Right atrium auricular region (tissue), 2 donors: Measurements from ENCODE around the gene TRPM5. TPM values are rescaled to one million over a fixed set of nuclear protein-coding genes. Genes with fewer than 3 reads are reported as not detected.

Source experiments
- DNase-seq: peaks from one replicate; pipeline ENCODE4 v3.0.0-alpha.2; 2019; ENCODE audit warnings: low spot score
- H3K27ac ChIP-seq, 2 donors: fragments of 200-600 bp; sonication (generic); 1 replicate in 1 of 2; 2 replicates in 1 of 2; pipeline ENCODE4 v1.5.1; 2016 to 2019
- H3K27me3 ChIP-seq, 2 donors: fragments of 200-600 bp; sonication (generic); one replicate each; pipeline versions ENCODE4 v1.5.1 to v1.6.0; 2017 to 2019
- H3K36me3 ChIP-seq: fragments of 200-600 bp; sonication (generic); one replicate; pipeline ENCODE4 v1.5.1; 2016
- H3K4me1 ChIP-seq, 2 donors: fragments of 200-600 bp; sonication (generic); one replicate each; pipeline versions ENCODE4 v1.5.1 to v1.6.0; 2017 to 2019
- H3K4me3 ChIP-seq, 2 donors: fragments of 200-600 bp; sonication (generic); 1 replicate in 1 of 2; 2 replicates in 1 of 2; pipeline ENCODE4 v1.5.1; 2017 to 2019; ENCODE audit warnings: mild to moderate bottlenecking in 1 of 2, moderate library complexity in 1 of 2
- H3K9me3 ChIP-seq, 2 donors: fragments of 200-600 bp; sonication (generic); one replicate each; pipeline ENCODE4 v1.5.1; 2019
- total RNA-seq, 2 donors: library from RNA; depleted of rRNA; stranded (reverse); fragments of >200 nt; gene quantifications; one replicate each; pipeline ENCODE4 v1.1.0, GENCODE V29; 2016
- TF ChIP-seq, protein P1 (sequence below), 2 donors: fragments of 200-600 bp; sonication (generic); IDR thresholded peaks; one replicate each; pipeline ENCODE4 v1.5.1; 2019; ENCODE audit warnings: antibody characterized with exemption in 2 of 2

TRPM5 gene
- total RNA-seq, 2 donors from 2014 or later = not detected

DNA sequence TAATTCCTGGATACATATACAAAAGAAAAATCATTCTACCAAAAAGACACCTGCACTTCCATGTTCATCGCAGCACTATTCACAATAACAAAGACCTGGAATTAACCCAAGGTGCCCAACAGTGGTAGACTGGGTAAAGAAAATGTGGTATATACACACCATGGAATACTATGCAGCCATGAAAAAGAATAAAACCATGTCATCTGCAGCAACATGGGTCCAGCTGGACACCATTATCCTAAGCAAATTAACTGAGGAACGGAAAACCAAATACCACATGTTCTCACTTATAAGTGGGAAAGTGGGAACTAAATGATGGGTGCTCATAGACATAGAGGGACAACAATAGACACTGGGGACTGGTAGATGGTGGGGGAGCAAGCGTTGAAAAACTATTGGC, 4.5 kb downstream of the TRPM5 start:
- no peak overlapping the region for H3K27ac ChIP-seq
- no peak for DNase-seq
- no peaks in the 10 kb centered on the region for H3K36me3 ChIP-seq
- H3K4me3 ChIP-seq = no peak overlapping the region
- peaks cover 0 to 9% of the 10 kb centered on the region in 2 donors for H3K4me1 ChIP-seq
- H3K9me3 ChIP-seq = no peaks in the 10 kb centered on the region
- TF ChIP-seq, protein P1, sequence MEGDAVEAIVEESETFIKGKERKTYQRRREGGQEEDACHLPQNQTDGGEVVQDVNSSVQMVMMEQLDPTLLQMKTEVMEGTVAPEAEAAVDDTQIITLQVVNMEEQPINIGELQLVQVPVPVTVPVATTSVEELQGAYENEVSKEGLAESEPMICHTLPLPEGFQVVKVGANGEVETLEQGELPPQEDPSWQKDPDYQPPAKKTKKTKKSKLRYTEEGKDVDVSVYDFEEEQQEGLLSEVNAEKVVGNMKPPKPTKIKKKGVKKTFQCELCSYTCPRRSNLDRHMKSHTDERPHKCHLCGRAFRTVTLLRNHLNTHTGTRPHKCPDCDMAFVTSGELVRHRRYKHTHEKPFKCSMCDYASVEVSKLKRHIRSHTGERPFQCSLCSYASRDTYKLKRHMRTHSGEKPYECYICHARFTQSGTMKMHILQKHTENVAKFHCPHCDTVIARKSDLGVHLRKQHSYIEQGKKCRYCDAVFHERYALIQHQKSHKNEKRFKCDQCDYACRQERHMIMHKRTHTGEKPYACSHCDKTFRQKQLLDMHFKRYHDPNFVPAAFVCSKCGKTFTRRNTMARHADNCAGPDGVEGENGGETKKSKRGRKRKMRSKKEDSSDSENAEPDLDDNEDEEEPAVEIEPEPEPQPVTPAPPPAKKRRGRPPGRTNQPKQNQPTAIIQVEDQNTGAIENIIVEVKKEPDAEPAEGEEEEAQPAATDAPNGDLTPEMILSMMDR (IDR thresholded peaks at IDR 0.05) = no peak
- H3K27me3 ChIP-seq = no peaks in the 10 kb centered on the region

DNA sequence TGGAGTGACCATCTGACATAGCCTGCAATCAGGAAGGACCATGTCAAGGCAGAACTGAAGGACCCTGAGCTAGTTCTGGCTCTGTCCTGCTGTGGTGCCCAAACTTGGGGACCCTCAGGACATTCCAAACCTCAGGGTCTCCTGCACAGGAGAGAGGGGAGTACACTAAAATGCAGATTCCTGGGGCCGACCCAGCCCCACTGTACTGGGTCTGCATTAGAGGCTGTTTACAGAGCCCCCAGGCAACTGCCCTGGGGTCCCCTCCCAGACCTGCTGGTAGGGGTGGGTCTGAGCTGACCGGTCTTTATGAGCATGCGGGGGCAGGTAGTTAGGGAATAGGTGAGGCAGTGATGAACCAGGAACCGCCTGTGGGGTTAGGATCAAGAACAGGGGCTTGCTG, 6.8 kb downstream of the TRPM5 start:
- no peaks in the 10 kb centered on the region for H3K4me1 ChIP-seq
- H3K36me3 ChIP-seq = no peaks in the 10 kb centered on the region
- no peak overlapping the region for H3K4me3 ChIP-seq
- TF ChIP-seq, protein P1 (IDR thresholded peaks at IDR 0.05) = no peak
- no peak overlapping the region for H3K27ac ChIP-seq
- no peak for DNase-seq
- no peaks in the 10 kb centered on the region for H3K9me3 ChIP-seq
- H3K27me3 ChIP-seq = no peaks in the 10 kb centered on the region

DNA sequence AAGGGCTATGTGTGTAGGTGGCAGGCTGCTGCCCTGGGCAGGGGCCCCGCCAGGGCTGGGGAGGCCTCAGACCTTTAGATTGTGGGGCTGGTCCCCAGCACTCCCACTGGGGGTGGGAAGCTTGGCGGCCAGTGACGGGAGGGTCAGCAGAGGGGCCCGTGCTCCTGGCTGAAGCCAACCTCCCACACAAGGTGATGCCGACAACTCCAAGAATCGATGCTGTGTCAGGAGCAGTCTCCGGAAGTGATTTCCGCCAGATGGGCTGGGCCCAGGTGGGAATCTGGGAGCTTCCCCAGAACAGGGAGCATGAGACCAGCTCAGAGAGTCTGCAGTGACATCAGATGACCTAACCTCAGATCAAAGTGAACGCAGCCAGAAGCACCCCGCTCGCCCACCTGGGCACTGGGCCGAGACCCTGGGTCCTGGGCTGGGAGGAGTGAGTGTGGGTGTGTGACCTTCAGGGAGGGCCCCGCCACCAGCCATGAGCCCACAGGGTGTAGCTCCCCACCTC, 7.7 kb downstream of the TRPM5 start:
- DNase-seq = no peak
- TF ChIP-seq, protein P1 (IDR thresholded peaks at IDR 0.05) = no peak
- H3K27me3 ChIP-seq = no peaks in the 10 kb centered on the region

DNA sequence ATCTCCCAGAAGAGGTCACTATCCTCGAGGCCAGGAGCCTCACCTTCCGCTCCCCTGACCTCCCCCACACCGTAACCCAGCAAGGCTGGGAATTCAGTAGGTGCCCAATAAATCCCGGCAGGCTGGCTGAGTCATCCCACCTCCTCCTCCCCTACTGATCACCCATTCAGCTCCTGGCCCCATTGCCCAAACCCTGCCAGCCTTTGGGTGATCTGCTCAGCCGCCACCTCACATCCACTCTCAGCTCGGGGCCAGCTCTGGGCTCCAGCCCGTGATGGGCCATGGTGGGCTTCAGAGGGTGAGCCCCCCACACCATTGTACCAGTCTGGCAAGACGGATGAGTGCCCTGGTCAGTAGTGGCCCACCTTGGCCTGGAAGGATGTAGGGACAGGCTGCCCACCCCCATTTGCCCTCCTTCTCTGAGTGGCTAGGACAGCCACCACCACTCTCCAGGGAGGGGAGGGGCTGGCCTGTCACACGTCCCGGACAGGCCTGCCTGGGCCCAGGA, 8.2 kb downstream of the TRPM5 start:
- no peak for DNase-seq
- Histone ChIP-seq H3K27me3 (no peaks in the 10 kb centered on the region), H3K36me3 (no peaks in the 10 kb centered on the region), H3K27ac (no peak overlapping the region), H3K4me1 (no peaks in the 10 kb centered on the region), H3K9me3 (no peaks in the 10 kb centered on the region), H3K4me3 (no peak overlapping the region)
- TF ChIP-seq, protein P1 (IDR thresholded peaks at IDR 0.05) = no peak

More for the DNA sequence above, 7.7 kb downstream of the TRPM5 start:
- no peaks in the 10 kb centered on the region for H3K36me3 ChIP-seq
- no peak overlapping the region for H3K27ac ChIP-seq
- H3K4me1 ChIP-seq = no peaks in the 10 kb centered on the region
- no peak overlapping the region for H3K4me3 ChIP-seq
- no peaks in the 10 kb centered on the region for H3K9me3 ChIP-seq

DNA sequence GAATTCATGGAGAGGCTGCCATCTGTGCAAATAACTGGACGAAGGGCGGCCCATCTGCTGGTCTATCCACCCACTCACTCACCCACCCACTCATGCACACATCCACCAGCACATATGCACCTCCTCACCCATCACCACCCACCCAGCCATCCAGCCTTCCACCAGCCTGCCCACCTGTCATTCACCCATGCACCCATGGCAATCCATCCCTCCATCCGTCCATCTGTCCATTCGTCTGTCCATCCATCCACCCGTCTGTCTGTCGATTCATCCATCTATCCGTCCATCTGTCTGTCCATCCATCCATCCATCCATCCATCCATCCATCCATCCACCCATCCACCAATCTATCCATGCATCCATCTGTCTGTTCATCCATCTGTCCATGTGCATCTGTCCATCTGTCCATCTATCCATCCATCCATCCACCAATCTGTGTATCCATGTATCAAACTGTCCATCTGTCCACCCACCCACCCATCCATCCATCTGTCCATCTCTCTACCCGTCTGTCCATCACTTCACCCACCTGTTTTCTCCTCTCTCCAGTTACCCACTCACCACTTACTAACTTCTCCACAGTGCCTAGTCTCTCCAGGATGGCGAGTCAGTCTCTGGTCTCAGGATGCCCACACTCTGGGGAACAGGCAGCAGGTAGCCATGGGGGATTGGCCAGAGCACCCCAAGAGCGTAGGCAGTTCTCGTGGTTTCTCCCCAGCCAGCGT, 8.9 kb downstream of the TRPM5 start:
- Histone ChIP-seq H3K9me3 (no peaks in the 10 kb centered on the region), H3K27me3 (no peaks in the 10 kb centered on the region), H3K4me3 (no peak overlapping the region), H3K27ac (no peak overlapping the region), H3K4me1 (no peaks in the 10 kb centered on the region), H3K36me3 (no peaks in the 10 kb centered on the region)
- TF ChIP-seq, protein P1 (IDR thresholded peaks at IDR 0.05) = no peak
- no peak for DNase-seq
